ENCODE measurements around the gene SYNE2. TPM values are rescaled to one million over a fixed set of nuclear protein-coding genes. Genes with fewer than 3 reads are reported as not detected.

SYNE2 gene
- total and polyA plus RNA-seq, 5 donors from 2014 or later = 25.6 to 348 (median 32.3) TPM

DNA sequence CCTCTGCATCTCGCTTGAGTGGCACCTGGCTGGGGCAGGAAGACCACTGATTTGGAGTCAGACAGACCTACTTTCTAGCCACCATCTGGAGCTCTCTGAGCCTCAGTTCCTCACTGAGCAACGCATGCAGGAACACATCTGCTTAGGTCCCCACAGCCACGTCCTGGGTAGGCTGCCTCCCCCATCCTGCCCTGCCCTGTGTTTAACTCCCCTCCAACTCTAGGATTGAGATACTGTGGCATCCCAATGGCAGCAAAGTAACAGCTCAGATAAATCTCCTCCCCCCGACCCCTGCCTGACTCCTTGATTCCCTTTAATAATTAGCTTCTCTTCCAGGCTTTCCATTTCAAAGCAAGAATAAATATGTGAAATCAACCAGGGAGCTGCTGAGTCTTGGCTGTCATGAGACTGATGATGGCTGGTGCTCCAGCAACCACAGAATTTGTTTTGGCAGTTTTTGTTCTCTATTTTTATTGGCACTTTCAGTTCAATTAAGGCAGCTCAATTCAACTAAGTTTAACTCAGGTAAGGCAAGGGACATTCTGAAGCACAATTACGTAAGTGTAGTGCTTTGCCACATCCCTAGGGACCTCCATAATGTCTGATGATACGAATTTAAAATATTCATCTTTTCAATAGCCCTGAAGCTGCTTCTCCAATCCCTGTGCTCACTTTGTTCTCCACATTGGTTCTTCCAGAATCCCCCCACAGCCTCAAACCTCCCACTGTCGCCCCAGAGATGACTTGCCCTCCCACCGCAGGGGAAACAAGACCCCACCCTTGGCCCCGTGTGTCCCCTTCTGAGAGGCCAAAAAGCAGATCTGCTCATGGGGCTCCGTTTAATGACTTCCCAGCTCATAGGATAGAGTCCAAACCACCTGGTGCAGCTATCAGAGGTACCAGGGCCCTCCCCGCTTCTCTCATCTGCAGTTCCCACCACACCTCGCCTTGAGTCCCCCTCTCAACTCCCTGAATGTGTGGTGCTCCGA, 383.1 kb downstream of the SYNE2 start:
- Mint-ChIP-seq H3K27me3 (peaks cover 6% of the 10 kb centered on the region), H3K4me3 (no peak overlapping the region), H3K36me3 (peaks cover 9% of the 10 kb centered on the region), H3K27ac (peak overlapping the region in 2 of 3 donors; percentile 3 to 28), H3K4me1 (peaks cover 0 to 4% (median under 1%) of the 10 kb centered on the region in 4 donors), H3K9me3 (no peaks in the 10 kb centered on the region)
- ATAC-seq (ENCODE audit: low read depth in 2 of 2) = peak; percentile 23 to 53
- Histone ChIP-seq H3K4me1 (ENCODE audit: control insufficient read depth, insufficient read depth, low read length, poor library complexity, severe bottlenecking) (no peaks in the 10 kb centered on the region), H3K27ac (ENCODE audit: insufficient read depth, low read length, poor library complexity, severe bottlenecking) (no peak overlapping the region), H3K36me3 (ENCODE audit: control insufficient read depth, insufficient read depth, low read length) (peaks cover 6% of the 10 kb centered on the region), H3K27me3 (ENCODE audit: control insufficient read depth, insufficient read depth, low read length) (peaks cover 3% of the 10 kb centered on the region), H3K9me3 (ENCODE audit: control insufficient read depth in 2 of 2, low read length in 2 of 2) (no peaks in the 10 kb centered on the region), H3K4me3 (ENCODE audit: low read depth, low read length) (no peak overlapping the region)
- DNase-seq = no peak

DNA sequence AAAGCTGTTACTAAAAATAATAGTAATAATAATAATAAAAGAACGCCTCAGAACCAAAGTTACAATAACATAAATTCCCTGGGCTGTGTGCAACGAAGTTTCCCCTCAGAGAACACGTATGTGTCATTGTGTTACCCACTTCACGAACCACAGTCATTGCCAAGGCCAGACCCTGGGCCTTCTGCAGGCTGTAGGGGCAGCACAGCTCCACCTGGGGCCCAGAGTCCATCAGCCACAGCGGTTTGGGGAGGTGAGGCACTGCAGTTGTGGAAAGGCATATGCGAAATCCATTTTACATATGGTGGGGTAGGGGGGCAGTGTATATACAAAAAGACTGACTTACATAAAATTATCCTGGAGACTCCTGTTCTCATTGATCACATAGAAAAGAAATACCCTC, 385.2 kb downstream of the SYNE2 start:
- Mint-ChIP-seq H3K36me3 (no peaks in the 10 kb centered on the region), H3K27me3 (peaks cover 22% of the 10 kb centered on the region), H3K4me1 (peaks cover 0 to 4% (median under 1%) of the 10 kb centered on the region in 4 donors), H3K27ac (no peak overlapping the region), H3K9me3 (no peaks in the 10 kb centered on the region), H3K4me3 (no peak overlapping the region)
- no peak for ATAC-seq (ENCODE audit: low read depth in 2 of 2)
- H3K27ac ChIP-seq (ENCODE audit: insufficient read depth, low read length, poor library complexity, severe bottlenecking) = no peak overlapping the region
- no peaks in the 10 kb centered on the region for H3K4me1 ChIP-seq (ENCODE audit: control insufficient read depth, insufficient read depth, low read length, poor library complexity, severe bottlenecking)
- DNase-seq = no peak
- H3K36me3 ChIP-seq (ENCODE audit: control insufficient read depth, insufficient read depth, low read length) = no peaks in the 10 kb centered on the region
- H3K4me3 ChIP-seq (ENCODE audit: low read depth, low read length) = no peak overlapping the region
- H3K27me3 ChIP-seq (ENCODE audit: control insufficient read depth, insufficient read depth, low read length) = peaks cover 4% of the 10 kb centered on the region
- no peaks in the 10 kb centered on the region for H3K9me3 ChIP-seq (ENCODE audit: control insufficient read depth in 2 of 2, low read length in 2 of 2)

DNA sequence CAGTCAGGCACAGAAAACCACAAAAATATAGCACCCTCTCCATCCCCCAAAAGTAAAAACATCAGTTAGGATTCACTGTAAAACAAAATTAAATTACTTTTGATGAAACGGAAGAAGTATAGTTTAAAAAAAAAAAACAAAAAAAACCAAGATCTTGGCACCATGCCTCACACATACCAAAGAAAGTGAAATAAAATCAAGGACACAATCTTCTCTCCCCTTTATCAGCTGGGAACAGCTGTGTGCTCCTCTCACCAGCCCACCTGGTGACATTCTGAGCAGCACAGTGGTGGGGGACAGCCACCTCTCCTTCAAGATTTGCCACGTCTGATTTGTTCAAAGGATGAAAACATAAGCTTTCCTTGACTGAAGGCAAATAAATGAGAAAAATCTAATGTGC, 385.8 kb downstream of the SYNE2 start:
- Histone ChIP-seq H3K27me3 (ENCODE audit: control insufficient read depth, insufficient read depth, low read length) (peaks cover 4% of the 10 kb centered on the region), H3K36me3 (ENCODE audit: control insufficient read depth, insufficient read depth, low read length) (no peaks in the 10 kb centered on the region), H3K4me1 (ENCODE audit: control insufficient read depth, insufficient read depth, low read length, poor library complexity, severe bottlenecking) (no peaks in the 10 kb centered on the region), H3K27ac (ENCODE audit: insufficient read depth, low read length, poor library complexity, severe bottlenecking) (no peak overlapping the region), H3K9me3 (ENCODE audit: control insufficient read depth in 2 of 2, low read length in 2 of 2) (no peaks in the 10 kb centered on the region), H3K4me3 (ENCODE audit: low read depth, low read length) (no peak overlapping the region)
- peaks cover 26% of the 10 kb centered on the region for H3K27me3 Mint-ChIP-seq
- peaks cover 0 to 4% (median under 1%) of the 10 kb centered on the region in 4 donors for H3K4me1 Mint-ChIP-seq
- no peak overlapping the region for H3K27ac Mint-ChIP-seq
- no peak overlapping the region for H3K4me3 Mint-ChIP-seq
- H3K9me3 Mint-ChIP-seq = no peaks in the 10 kb centered on the region
- ATAC-seq (ENCODE audit: low read depth in 2 of 2) (no peak), DNase-seq (no peak)
- H3K36me3 Mint-ChIP-seq = no peaks in the 10 kb centered on the region

DNA sequence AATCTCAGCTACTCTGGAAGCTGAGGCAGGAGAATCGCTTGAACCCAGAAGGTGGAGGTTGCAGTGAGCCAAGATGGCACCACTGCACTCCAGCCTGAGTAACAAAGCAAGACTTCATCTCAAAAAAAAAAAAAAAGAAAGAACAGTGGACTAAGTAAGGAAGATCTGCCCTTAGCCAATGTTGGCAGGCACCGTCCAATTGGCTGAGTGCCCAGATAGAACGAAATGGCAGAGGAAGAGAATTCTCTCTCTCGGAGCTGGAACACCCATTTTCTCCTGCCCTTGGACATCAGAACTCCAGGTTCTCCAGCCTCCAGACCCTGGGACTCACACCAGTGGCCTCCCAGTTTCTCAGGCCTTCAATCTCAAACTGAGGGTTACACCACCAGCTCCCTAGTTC, 391.5 kb downstream of the SYNE2 start:
- Mint-ChIP-seq H3K36me3 (no peaks in the 10 kb centered on the region), H3K4me1 (peaks cover 0 to 1% (median 0%) of the 10 kb centered on the region in 4 donors), H3K27me3 (peaks cover 39% of the 10 kb centered on the region)

DNA sequence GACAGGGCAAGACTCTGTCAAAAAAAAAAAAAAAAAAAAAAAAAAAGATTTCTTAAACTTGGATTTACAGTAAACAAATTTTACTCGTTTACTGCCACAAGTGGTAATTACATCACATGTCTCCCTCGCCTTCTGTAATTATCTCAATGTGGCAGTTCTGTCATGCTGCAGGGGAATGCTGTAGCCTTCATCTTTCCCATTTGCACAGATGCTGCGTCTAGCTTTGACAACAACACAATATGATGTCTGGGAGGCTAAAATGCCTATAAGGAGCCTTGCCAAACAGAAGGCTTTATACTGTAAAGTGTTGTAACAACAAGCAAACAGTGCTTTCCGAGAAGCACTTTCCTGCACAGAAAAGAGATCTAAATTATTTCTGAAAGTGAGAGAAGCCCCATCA, 392.7 kb downstream of the SYNE2 start:
- Mint-ChIP-seq H3K4me1 (no peaks in the 10 kb centered on the region), H3K27ac (no peak overlapping the region), H3K9me3 (peaks cover 0 to 4% (median 0%) of the 10 kb centered on the region in 7 donors), H3K4me3 (no peak overlapping the region), H3K36me3 (no peaks in the 10 kb centered on the region), H3K27me3 (peaks cover 35% of the 10 kb centered on the region)
- ATAC-seq (ENCODE audit: low read depth in 2 of 2) (no peak), DNase-seq (no peak)
- Histone ChIP-seq H3K4me3 (ENCODE audit: low read depth, low read length) (no peak overlapping the region), H3K27ac (ENCODE audit: insufficient read depth, low read length, poor library complexity, severe bottlenecking) (no peak overlapping the region), H3K36me3 (ENCODE audit: control insufficient read depth, insufficient read depth, low read length) (no peaks in the 10 kb centered on the region), H3K27me3 (ENCODE audit: control insufficient read depth, insufficient read depth, low read length) (peaks cover 2% of the 10 kb centered on the region), H3K9me3 (ENCODE audit: control insufficient read depth in 2 of 2, low read length in 2 of 2) (no peaks in the 10 kb centered on the region), H3K4me1 (ENCODE audit: control insufficient read depth, insufficient read depth, low read length, poor library complexity, severe bottlenecking) (no peaks in the 10 kb centered on the region)

More for the DNA sequence above, 391.5 kb downstream of the SYNE2 start:
- Histone ChIP-seq H3K4me3 (ENCODE audit: low read depth, low read length) (no peak overlapping the region), H3K27me3 (ENCODE audit: control insufficient read depth, insufficient read depth, low read length) (peaks cover 4% of the 10 kb centered on the region), H3K27ac (ENCODE audit: insufficient read depth, low read length, poor library complexity, severe bottlenecking) (no peak overlapping the region), H3K36me3 (ENCODE audit: control insufficient read depth, insufficient read depth, low read length) (no peaks in the 10 kb centered on the region), H3K9me3 (ENCODE audit: control insufficient read depth in 2 of 2, low read length in 2 of 2) (no peaks in the 10 kb centered on the region), H3K4me1 (ENCODE audit: control insufficient read depth, insufficient read depth, low read length, poor library complexity, severe bottlenecking) (no peaks in the 10 kb centered on the region)
- no peak overlapping the region for H3K27ac Mint-ChIP-seq
- no peak for ATAC-seq (ENCODE audit: low read depth in 2 of 2)
- no peak overlapping the region for H3K4me3 Mint-ChIP-seq
- peaks cover 0 to 2% (median 0%) of the 10 kb centered on the region in 7 donors for H3K9me3 Mint-ChIP-seq
- no peak for DNase-seq

DNA sequence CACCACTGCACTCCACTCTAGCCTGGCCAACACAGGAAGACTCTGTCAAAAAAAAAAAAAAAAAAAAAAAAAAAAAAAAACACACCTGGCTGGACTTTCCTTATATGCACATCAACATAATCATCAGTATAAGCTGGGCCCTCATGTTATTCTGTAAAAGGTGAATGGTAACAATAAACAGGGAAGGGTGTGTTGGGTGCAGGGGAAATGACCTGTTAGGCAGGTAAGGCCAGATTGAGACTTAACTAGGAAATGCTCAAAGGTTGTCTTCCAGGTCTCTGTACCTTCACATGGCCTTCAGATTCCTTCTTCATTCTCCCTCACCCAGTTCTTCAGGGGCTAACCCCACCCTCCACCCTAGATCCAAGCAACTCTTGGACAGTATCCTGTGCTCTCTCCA, 393.9 kb downstream of the SYNE2 start:
- H3K27me3 ChIP-seq (ENCODE audit: control insufficient read depth, insufficient read depth, low read length) = no peaks in the 10 kb centered on the region
- no peaks in the 10 kb centered on the region for H3K36me3 ChIP-seq (ENCODE audit: control insufficient read depth, insufficient read depth, low read length)
- H3K9me3 Mint-ChIP-seq = peaks cover 0 to 4% (median 0%) of the 10 kb centered on the region in 7 donors
- H3K36me3 Mint-ChIP-seq = no peaks in the 10 kb centered on the region
- ATAC-seq (ENCODE audit: low read depth in 2 of 2) (no peak), DNase-seq (no peak)
- H3K4me1 ChIP-seq (ENCODE audit: control insufficient read depth, insufficient read depth, low read length, poor library complexity, severe bottlenecking) = no peaks in the 10 kb centered on the region
- no peak overlapping the region for H3K4me3 ChIP-seq (ENCODE audit: low read depth, low read length)
- H3K27me3 Mint-ChIP-seq = peaks cover 34% of the 10 kb centered on the region
- no peaks in the 10 kb centered on the region for H3K4me1 Mint-ChIP-seq
- no peak overlapping the region for H3K27ac ChIP-seq (ENCODE audit: insufficient read depth, low read length, poor library complexity, severe bottlenecking)
- H3K9me3 ChIP-seq (ENCODE audit: control insufficient read depth in 2 of 2, low read length in 2 of 2) = no peaks in the 10 kb centered on the region
- H3K4me3 Mint-ChIP-seq = no peak overlapping the region
- no peak overlapping the region for H3K27ac Mint-ChIP-seq

DNA sequence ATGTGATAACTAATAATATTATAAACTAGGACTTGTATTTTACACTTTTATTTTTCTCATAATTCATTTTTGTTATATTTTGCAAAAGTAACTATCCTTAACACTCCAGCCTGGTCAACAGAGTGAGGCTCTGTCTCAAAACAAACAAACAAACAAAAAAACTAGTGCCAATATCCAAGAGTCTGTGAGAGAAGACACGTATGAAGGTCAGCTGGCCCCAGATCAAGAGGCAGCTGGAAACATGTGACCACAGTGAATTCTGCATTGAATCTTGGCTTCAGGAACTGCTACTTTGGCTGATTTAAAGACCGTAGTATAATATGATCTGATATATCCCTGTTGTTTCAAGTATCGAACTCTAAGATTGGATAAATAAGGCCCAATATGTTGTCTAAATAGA, 394.4 kb downstream of the SYNE2 start:
- Mint-ChIP-seq H3K9me3 (peaks cover 0 to 4% (median 0%) of the 10 kb centered on the region in 7 donors), H3K4me3 (no peak overlapping the region), H3K4me1 (no peaks in the 10 kb centered on the region), H3K36me3 (no peaks in the 10 kb centered on the region), H3K27ac (no peak overlapping the region), H3K27me3 (peaks cover 29% of the 10 kb centered on the region)
- ATAC-seq (ENCODE audit: low read depth in 2 of 2) = no peak
- H3K4me3 ChIP-seq (ENCODE audit: low read depth, low read length) = no peak overlapping the region
- H3K27ac ChIP-seq (ENCODE audit: insufficient read depth, low read length, poor library complexity, severe bottlenecking) = no peak overlapping the region
- H3K4me1 ChIP-seq (ENCODE audit: control insufficient read depth, insufficient read depth, low read length, poor library complexity, severe bottlenecking) = no peaks in the 10 kb centered on the region
- no peaks in the 10 kb centered on the region for H3K36me3 ChIP-seq (ENCODE audit: control insufficient read depth, insufficient read depth, low read length)
- H3K9me3 ChIP-seq (ENCODE audit: control insufficient read depth in 2 of 2, low read length in 2 of 2) = no peaks in the 10 kb centered on the region
- H3K27me3 ChIP-seq (ENCODE audit: control insufficient read depth, insufficient read depth, low read length) = no peaks in the 10 kb centered on the region
- no peak for DNase-seq

DNA sequence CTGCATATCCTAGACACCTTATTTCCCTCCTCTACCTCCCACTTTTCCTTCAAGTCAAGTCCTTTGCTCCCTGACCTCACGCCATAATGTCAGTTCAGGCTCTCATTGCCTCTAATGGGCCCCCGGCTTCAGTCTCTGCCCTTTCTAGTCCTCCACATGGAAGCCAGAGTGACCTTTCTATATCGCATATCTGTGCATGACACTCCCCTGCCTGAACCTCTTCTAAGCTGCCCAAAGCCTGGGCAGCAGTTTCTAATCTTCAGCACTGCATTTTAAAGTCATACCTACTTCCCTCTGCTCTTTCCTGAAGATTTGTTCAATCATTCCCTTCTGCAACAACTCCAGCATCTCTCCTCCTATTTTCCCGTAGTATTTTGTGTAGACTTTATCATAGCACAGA, 395.9 kb downstream of the SYNE2 start:
- H3K36me3 ChIP-seq (ENCODE audit: control insufficient read depth, insufficient read depth, low read length) = no peaks in the 10 kb centered on the region
- Mint-ChIP-seq H3K4me1 (no peaks in the 10 kb centered on the region), H3K4me3 (no peak overlapping the region), H3K27ac (no peak overlapping the region), H3K27me3 (peaks cover 24% of the 10 kb centered on the region), H3K36me3 (no peaks in the 10 kb centered on the region), H3K9me3 (peaks cover 0 to 4% (median 0%) of the 10 kb centered on the region in 7 donors)
- no peak for ATAC-seq (ENCODE audit: low read depth in 2 of 2)
- H3K4me3 ChIP-seq (ENCODE audit: low read depth, low read length) = no peak overlapping the region
- H3K9me3 ChIP-seq (ENCODE audit: control insufficient read depth in 2 of 2, low read length in 2 of 2) = no peaks in the 10 kb centered on the region
- no peak overlapping the region for H3K27ac ChIP-seq (ENCODE audit: insufficient read depth, low read length, poor library complexity, severe bottlenecking)
- no peaks in the 10 kb centered on the region for H3K27me3 ChIP-seq (ENCODE audit: control insufficient read depth, insufficient read depth, low read length)
- DNase-seq = no peak
- H3K4me1 ChIP-seq (ENCODE audit: control insufficient read depth, insufficient read depth, low read length, poor library complexity, severe bottlenecking) = no peaks in the 10 kb centered on the region
